DOHH2 (cell line): ENCODE results near the gene CCDC180.
"Not testable (repeated sequence)": the region's sequence is repeated elsewhere in the genome, so short reads cannot be mapped to it uniquely, and the experiment has no call there.

Experiments used
- H3F3A ChIP-seq: fragments of 200-600 bp; sonication (generic), shearing (Covaris generic); 2 replicates; pipeline ENCODE4 v1.6.0; 2016; ENCODE audit warnings: antibody characterized with exemption, mild to moderate bottlenecking; ENCODE audit not compliant: control insufficient read depth, insufficient read depth
- H3K27ac ChIP-seq: fragments of 200-600 bp; sonication (generic); 2 replicates; pipeline ENCODE4 v1.5.1; 2014; ENCODE audit warnings: low read depth, mild to moderate bottlenecking, low read length, moderate library complexity
- H3K27me3 ChIP-seq: fragments of 200-600 bp; sonication (generic); 2 replicates; pipeline ENCODE4 v1.6.1; 2014; ENCODE audit warnings: mild to moderate bottlenecking, low read length, mixed read lengths; ENCODE audit not compliant: control insufficient read depth
- H3K36me3 ChIP-seq: fragments of 200-600 bp; sonication (generic); 2 replicates; pipeline ENCODE4 v1.6.1; 2014; ENCODE audit warnings: mild to moderate bottlenecking, low read length, moderate library complexity, mixed read lengths; ENCODE audit not compliant: control insufficient read depth
- H3K4me1 ChIP-seq: fragments of 200-600 bp; sonication (generic); 2 replicates; pipeline ENCODE4 v1.6.1; 2014; ENCODE audit warnings: mild to moderate bottlenecking, low read length, mixed read lengths; ENCODE audit not compliant: control insufficient read depth
- H3K4me2 ChIP-seq: fragments of 200-600 bp; sonication (generic); 2 replicates; pipeline ENCODE4 v1.6.0; 2014; ENCODE audit warnings: mild to moderate bottlenecking, low read length, moderate library complexity
- H3K4me3 ChIP-seq: fragments of 200-600 bp; sonication (generic); 2 replicates; pipeline ENCODE4 v1.5.1; 2014; ENCODE audit warnings: mild to moderate bottlenecking, low read length, mixed read lengths
- H3K79me2 ChIP-seq: fragments of 200-600 bp; sonication (generic); 2 replicates; pipeline ENCODE4 v1.6.1; 2014; ENCODE audit warnings: mild to moderate bottlenecking, low read length, mixed read lengths; ENCODE audit not compliant: control insufficient read depth
- H3K9me2 ChIP-seq: fragments of 200-600 bp; sonication (generic); replicated peaks from 2 replicates; pipeline ENCODE4 v1.6.1; 2014; ENCODE audit warnings: mild to moderate bottlenecking, low read length, mixed read lengths; ENCODE audit not compliant: control insufficient read depth
- H3K9me3 ChIP-seq: fragments of 200-600 bp; sonication (generic); 2 replicates; pipeline ENCODE4 v1.6.1; 2014; ENCODE audit warnings: antibody characterized with exemption, low read length, mixed read lengths; ENCODE audit not compliant: control insufficient read depth, insufficient read depth
- H4K20me1 ChIP-seq: fragments of 200-600 bp; sonication (generic); 2 replicates; pipeline ENCODE4 v1.6.0; 2014; ENCODE audit warnings: low read depth, mild to moderate bottlenecking, antibody characterized with exemption, low read length, moderate library complexity; ENCODE audit not compliant: control insufficient read depth, insufficient read depth
- CTCF ChIP-seq: fragments of 200-600 bp; sonication (generic); IDR thresholded peaks from one replicate; pipeline ENCODE4 v1.5.1; 2014; ENCODE audit warnings: antibody characterized with exemption, mild to moderate bottlenecking, low read depth, low read length; ENCODE audit not compliant: poor library complexity, severe bottlenecking
- EZH2phosphoT487 ChIP-seq: fragments of 200-600 bp; sonication (generic); IDR thresholded peaks from 2 replicates; pipeline ENCODE4 v1.6.1; 2017; ENCODE audit warnings: borderline replicate concordance, mild to moderate bottlenecking, antibody characterized with exemption, low read length, moderate library complexity, mixed read lengths

Gene CCDC180

GRCh38 chr9:97322105-97322504 is 14.6 kb downstream of the CCDC180 start:
- H3K36me3 ChIP-seq: no peaks in the 10 kb centered on the region
- no peak for TF ChIP-seq EZH2phosphoT487
- no peak for TF ChIP-seq CTCF
- H3K27ac ChIP-seq: no peak overlapping the region
- no peak overlapping the region for H3K4me2 ChIP-seq
- H3K9me2 ChIP-seq: no peaks in the 10 kb centered on the region
- H3F3A ChIP-seq: no peaks in the 10 kb centered on the region
- H4K20me1 ChIP-seq: no peaks in the 10 kb centered on the region
- H3K27me3 ChIP-seq: no peaks in the 10 kb centered on the region
- no peaks in the 10 kb centered on the region for H3K9me3 ChIP-seq
- no peaks in the 10 kb centered on the region for H3K4me1 ChIP-seq
- no peak overlapping the region for H3K4me3 ChIP-seq
- no peaks in the 10 kb centered on the region for H3K79me2 ChIP-seq

DNA sequence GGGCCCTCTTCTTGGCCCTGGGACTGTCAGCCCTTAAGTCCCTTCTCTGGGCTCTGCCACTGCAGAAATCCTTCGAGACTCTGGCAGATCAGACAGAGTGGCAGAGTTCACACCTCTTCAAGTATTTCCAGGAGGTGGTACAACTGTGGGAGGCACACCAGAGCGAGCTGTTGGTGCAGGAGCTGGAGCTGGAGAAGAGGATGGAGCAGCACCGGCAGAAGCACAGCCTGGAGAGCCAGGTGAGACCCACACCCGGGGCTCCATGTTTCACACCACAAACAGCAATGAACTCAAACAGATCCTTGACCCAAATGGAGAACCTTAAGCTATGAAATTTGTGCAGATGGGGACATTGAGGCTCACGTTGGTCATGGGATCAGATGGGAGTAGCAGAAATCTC is 17.5 kb downstream of the CCDC180 start:
- H3K36me3 ChIP-seq: no peaks in the 10 kb centered on the region
- H3K9me3 ChIP-seq: no peaks in the 10 kb centered on the region
- H3K79me2 ChIP-seq: no peaks in the 10 kb centered on the region
- TF ChIP-seq CTCF (no peak), EZH2phosphoT487 (no peak)
- no peaks in the 10 kb centered on the region for H3K27me3 ChIP-seq
- H3F3A ChIP-seq: no peaks in the 10 kb centered on the region
- no peaks in the 10 kb centered on the region for H4K20me1 ChIP-seq
- H3K4me3 ChIP-seq: no peak overlapping the region
- H3K9me2 ChIP-seq: no peaks in the 10 kb centered on the region
- no peak overlapping the region for H3K27ac ChIP-seq
- H3K4me2 ChIP-seq: no peak overlapping the region
- H3K4me1 ChIP-seq: no peaks in the 10 kb centered on the region

DNA sequence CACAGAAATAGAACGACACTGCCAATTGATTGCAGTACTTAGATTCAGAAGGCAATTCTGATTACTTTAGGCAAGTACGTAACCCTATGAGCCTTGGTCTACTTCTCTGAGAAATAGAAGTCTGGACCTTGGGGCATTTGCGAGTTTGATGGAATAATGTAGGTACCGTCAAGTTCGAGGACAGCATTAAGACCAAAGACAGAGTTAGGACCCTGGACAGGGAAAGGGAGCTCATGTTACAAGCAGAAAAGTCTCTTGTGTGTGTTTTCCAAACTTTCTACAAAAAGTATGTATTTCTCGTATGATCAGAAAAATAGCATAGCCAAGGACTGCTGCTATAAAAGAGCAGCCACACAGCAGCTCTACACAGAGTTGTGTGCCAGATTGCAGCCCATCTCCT is 20.1 kb downstream of the CCDC180 start:
- H3K4me1 ChIP-seq: no peaks in the 10 kb centered on the region
- no peaks in the 10 kb centered on the region for H3K79me2 ChIP-seq
- H3K4me2 ChIP-seq: no peak overlapping the region
- no peaks in the 10 kb centered on the region for H3K9me2 ChIP-seq
- no peaks in the 10 kb centered on the region for H4K20me1 ChIP-seq
- no peaks in the 10 kb centered on the region for H3K36me3 ChIP-seq
- no peak overlapping the region for H3K4me3 ChIP-seq
- H3K27ac ChIP-seq: no peak overlapping the region
- no peaks in the 10 kb centered on the region for H3K27me3 ChIP-seq
- TF ChIP-seq CTCF (no peak), EZH2phosphoT487 (no peak)
- no peaks in the 10 kb centered on the region for H3K9me3 ChIP-seq
- H3F3A ChIP-seq: no peaks in the 10 kb centered on the region

- no peaks in the 10 kb centered on the region for H3K27me3 ChIP-seq
- H4K20me1 ChIP-seq: no peaks in the 10 kb centered on the region
- no peaks in the 10 kb centered on the region for H3K9me2 ChIP-seq
- TF ChIP-seq CTCF (no peak), EZH2phosphoT487 (no peak)
- no peaks in the 10 kb centered on the region for H3K36me3 ChIP-seq
- H3K27ac ChIP-seq: no peak overlapping the region
- H3K4me3 ChIP-seq: no peak overlapping the region
- no peaks in the 10 kb centered on the region for H3F3A ChIP-seq
- H3K79me2 ChIP-seq: no peaks in the 10 kb centered on the region
- no peaks in the 10 kb centered on the region for H3K4me1 ChIP-seq
- H3K4me2 ChIP-seq: no peak overlapping the region
- H3K9me3 ChIP-seq: no peaks in the 10 kb centered on the region
These were observed 25.5 kb downstream of the CCDC180 start for GRCh38 chr9:97332993-97333392.

DNA sequence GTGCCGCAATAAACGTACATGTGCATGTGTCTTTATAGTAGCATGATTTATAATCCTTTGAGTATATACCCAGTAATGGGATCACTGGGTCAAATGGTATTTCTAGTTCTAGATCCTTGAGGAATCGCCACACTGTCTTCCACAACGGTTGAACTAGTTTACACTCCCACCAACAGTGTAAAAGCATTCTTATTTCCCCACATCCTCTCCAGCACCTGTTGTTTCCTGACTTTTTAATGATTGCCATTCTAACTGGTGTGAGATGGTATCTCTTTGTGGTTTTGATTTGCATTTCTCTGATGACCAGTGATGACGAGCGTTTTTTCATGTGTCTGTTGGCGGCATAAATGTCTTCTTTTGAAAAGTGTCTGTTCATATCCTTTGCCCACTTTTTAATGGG is 28.2 kb downstream of the CCDC180 start:
- H3F3A ChIP-seq, H3K27me3 ChIP-seq, H3K9me3 ChIP-seq, H3K4me3 ChIP-seq, H3K9me2 ChIP-seq, H3K4me2 ChIP-seq, H3K27ac ChIP-seq, H3K36me3 ChIP-seq, H3K4me1 ChIP-seq, H4K20me1 ChIP-seq, H3K79me2 ChIP-seq: not testable (repeated sequence)
